Liver (tissue), 9 donors: ENCODE results near the gene FTO. TPM values are rescaled to one million over a fixed set of nuclear protein-coding genes. Genes with fewer than 3 reads are reported as not detected.
A peak's percentile ranks its signal among the peaks of the same experiment; 100 is the strongest.

Experiments
- DNase-seq: peaks from one replicate; pipeline ENCODE4 v3.0.0-alpha.2; 2017; ENCODE audit warnings: low spot score
- H3K27ac ChIP-seq, 2 donors: one replicate each; pipeline ENCODE4 v1.7.0; 2013; ENCODE audit warnings: inconsistent platforms in 2 of 2, low read length in 2 of 2, control low read depth in 1 of 2, low read depth in 1 of 2, mild to moderate bottlenecking in 1 of 2
- H3K27me3 ChIP-seq, 4 donors: one replicate each; pipeline versions ENCODE4 v1.6.1 to v1.7.0; 2013; ENCODE audit warnings: low read length in 3 of 4, inconsistent platforms in 1 of 4, mild to moderate bottlenecking in 1 of 4, moderate library complexity in 1 of 4; ENCODE audit not compliant: control insufficient read depth in 4 of 4, insufficient read depth in 4 of 4
- H3K36me3 ChIP-seq, 4 donors: one replicate each; pipeline versions ENCODE4 v1.6.1 to v1.7.0; 2013; ENCODE audit warnings: low read length in 3 of 4, mild to moderate bottlenecking in 3 of 4, low read depth in 1 of 4, moderate library complexity in 1 of 4; ENCODE audit not compliant: control insufficient read depth in 4 of 4, insufficient read depth in 3 of 4
- H3K4me1 ChIP-seq, 4 donors: one replicate each; pipeline versions ENCODE4 v1.6.1 to v1.7.0; 2013; ENCODE audit warnings: low read length in 3 of 4, mild to moderate bottlenecking in 3 of 4, moderate library complexity in 1 of 4; ENCODE audit not compliant: control insufficient read depth in 4 of 4, insufficient read depth in 4 of 4
- H3K4me3 ChIP-seq, 3 donors: one replicate each; pipeline versions ENCODE4 v1.6.1 to v1.7.0; 2013; ENCODE audit warnings: low read length in 3 of 3, control low read depth in 1 of 3, low read depth in 1 of 3, mild to moderate bottlenecking in 1 of 3
- H3K9ac ChIP-seq, 2 donors: one replicate each; pipeline ENCODE4 v1.7.0; 2013; ENCODE audit warnings: low read length in 2 of 2, mild to moderate bottlenecking in 2 of 2, moderate library complexity in 2 of 2, control low read depth in 1 of 2, low read depth in 1 of 2
- H3K9me3 ChIP-seq, 4 donors: one replicate each; pipeline versions ENCODE4 v1.6.1 to v1.7.0; 2013; ENCODE audit warnings: low read length in 3 of 4; ENCODE audit not compliant: control insufficient read depth in 4 of 4
- ATF3 ChIP-seq: IDR thresholded peaks from 2 replicates; pipeline ENCODE4 v1.6.1; 2016; ENCODE audit warnings: antibody characterized with exemption
- CTCF ChIP-seq: fragments of 150-350 bp; IDR thresholded peaks from 2 replicates; pipeline ENCODE4 v1.5.1; 2017; ENCODE audit warnings: improper control_type of control experiment, low read depth, low read length; ENCODE audit not compliant: missing input control
- EGR1 ChIP-seq, 2 donors: IDR thresholded peaks; 2 replicates each; pipeline ENCODE4 v1.6.1; 2016 to 2018; ENCODE audit warnings: antibody characterized with exemption in 2 of 2, low read depth in 2 of 2
- FOXA1 ChIP-seq: IDR thresholded peaks from 2 replicates; pipeline ENCODE4 v1.6.1; 2016; ENCODE audit warnings: antibody characterized with exemption
- FOXA2 ChIP-seq: IDR thresholded peaks from 2 replicates; pipeline ENCODE4 v1.6.1; 2016; ENCODE audit warnings: antibody characterized with exemption
- GABPA ChIP-seq, 2 donors: IDR thresholded peaks in 1 of 2; conservative IDR thresholded peaks in 1 of 2; 2 replicates each; pipeline ENCODE4 v1.6.1; 2016; ENCODE audit warnings: antibody characterized with exemption in 2 of 2, mild to moderate bottlenecking in 1 of 2, moderate library complexity in 1 of 2
- HNF4A ChIP-seq, 2 donors: conservative IDR thresholded peaks; 2 replicates each; pipeline ENCODE4 v1.6.1; 2016; ENCODE audit warnings: antibody characterized with exemption in 2 of 2, mild to moderate bottlenecking in 2 of 2
- HNF4G ChIP-seq: IDR thresholded peaks from 2 replicates; pipeline ENCODE4 v1.6.1; 2016; ENCODE audit warnings: antibody characterized with exemption
- JUND ChIP-seq, 2 donors: IDR thresholded peaks; 2 replicates each; pipeline ENCODE4 v1.6.1; 2016; ENCODE audit warnings: antibody characterized with exemption in 2 of 2
- MAX ChIP-seq: IDR thresholded peaks from 2 replicates; pipeline ENCODE4 v1.6.1; 2016; ENCODE audit warnings: antibody characterized with exemption
- NR2F2 ChIP-seq: IDR thresholded peaks from 2 replicates; pipeline ENCODE4 v1.6.1; 2016; ENCODE audit warnings: antibody characterized with exemption
- RAD21 ChIP-seq, 2 donors: IDR thresholded peaks; 2 replicates each; pipeline ENCODE4 v1.6.1; 2016; ENCODE audit warnings: antibody characterized with exemption in 2 of 2, mild to moderate bottlenecking in 2 of 2
- REST ChIP-seq: IDR thresholded peaks from 2 replicates; pipeline ENCODE4 v1.6.1; 2016; ENCODE audit warnings: antibody characterized with exemption, mild to moderate bottlenecking
- RXRA ChIP-seq, 2 donors: IDR thresholded peaks; 2 replicates each; pipeline ENCODE4 v1.6.1; 2017 to 2018; ENCODE audit warnings: antibody characterized with exemption in 2 of 2, mild to moderate bottlenecking in 1 of 2
- SP1 ChIP-seq: IDR thresholded peaks from 2 replicates; pipeline ENCODE4 v1.6.1; 2018; ENCODE audit warnings: antibody characterized with exemption, mild to moderate bottlenecking
- TAF1 ChIP-seq: conservative IDR thresholded peaks from 2 replicates; pipeline ENCODE4 v1.6.1; 2016; ENCODE audit warnings: antibody characterized with exemption, mild to moderate bottlenecking
- YY1 ChIP-seq: IDR thresholded peaks from 2 replicates; pipeline ENCODE4 v1.6.1; 2016; ENCODE audit warnings: antibody characterized with exemption, mild to moderate bottlenecking
- ZBTB33 ChIP-seq: IDR thresholded peaks from 2 replicates; pipeline ENCODE4 v1.6.1; 2016; ENCODE audit warnings: antibody characterized with exemption
- WGBS: extraction: QIAGEN DNeasy Blood & Tissue Kit; methylation state at CpG from one replicate; pipeline ENCODE4 v1.1.7; 2013; 5-methylcytosine and 5-hydroxymethylcytosine counted together
- polyA plus RNA-seq, 2 donors: library from polyadenylated mRNA; stranded (reverse) in 1 of 2; unstranded in 1 of 2; fragments of 200-250 nt in 1 of 2; fragments of >200 nt in 1 of 2; fragmentation: Nextera tagmentation in 1 of 2; extraction: Ambion mirVana in 1 of 2; gene quantifications; one replicate each; pipeline versions ENCODE4 v1.2.1 to v1.2.3, GENCODE V29; 2013 to 2015
- total RNA-seq, 2 donors: library from RNA; depleted of rRNA; stranded (reverse); fragments of >200 nt; gene quantifications; one replicate each; pipeline ENCODE4 v1.2.3, GENCODE V29; 2014
- donor health status: healthy.
- donor health status: healthy.
- donor health status: healthy.
- donor health status: healthy.
- donor health status: healthy.

FTO gene
- total RNA-seq = 10 to 100 TPM; 29.3 to 54.2 TPM
- polyA plus RNA-seq = 10 to 100 TPM; 12.0 to 20.0 TPM

- under 1% methylated on average over 57 of the region's 57 CpGs for WGBS
- H3K36me3 ChIP-seq = no peaks in the 10 kb centered on the region
- H3K4me3 ChIP-seq = peak within 1 kb of the TSS; percentile 54 to 97 (median 83)
- H3K9me3 ChIP-seq = no peaks in the 10 kb centered on the region
- peaks cover 0 to 17% (median 10%) of the 10 kb centered on the region in 4 donors for H3K4me1 ChIP-seq
- peak; percentile 21 for TF ChIP-seq FOXA1
- TF ChIP-seq TAF1 = no peak
- peak; percentile 98 for TF ChIP-seq ZBTB33
- no peak for TF ChIP-seq JUND (IDR thresholded peaks at IDR 0.05)
- peak; percentile 82 for TF ChIP-seq MAX
- TF ChIP-seq RXRA (IDR thresholded peaks at IDR 0.05) = peak in 1 of 2 donors; percentile 28
- peak; percentile 21 to 43 for TF ChIP-seq RAD21 (IDR thresholded peaks at IDR 0.05)
- peak; percentile 45 for TF ChIP-seq REST
- peak; percentile 73 for TF ChIP-seq SP1
- TF ChIP-seq GABPA (IDR thresholded peaks at IDR 0.05 in 1 of 2, conservative IDR thresholded peaks at IDR 0.05 in 1 of 2) = peak in 1 of 2 donors; percentile 67
- no peak for TF ChIP-seq HNF4G
- TF ChIP-seq ATF3 = no peak
- TF ChIP-seq NR2F2 = no peak
- TF ChIP-seq FOXA2 = no peak
- TF ChIP-seq EGR1 (IDR thresholded peaks at IDR 0.05; ENCODE audit: low read depth in 2 of 2) = peak in 1 of 2 donors; percentile 68
- TF ChIP-seq CTCF = no peak
- TF ChIP-seq YY1 = peak; percentile 99
- TF ChIP-seq HNF4A (conservative IDR thresholded peaks at IDR 0.05) = peak; percentile 75 to 79
- peak; percentile 99 for DNase-seq
- peak within 1 kb of the TSS; percentile 27 to 47 for H3K27ac ChIP-seq
- peak within 1 kb of the TSS; percentile 51 to 83 for H3K9ac ChIP-seq
- H3K27me3 ChIP-seq = no peaks in the 10 kb centered on the region
These were observed at the start of gene FTO, which contains the start of gene RPGRIP1L for GRCh38 chr16:53703590-53704444. Gene FTO (plus strand): TSS chr16:53704156. Gene RPGRIP1L (minus strand): TSS chr16:53703859. CDS start chr16:53700723, 3,136 bp downstream.
